NCI-H82 (cell line): Measurements from ENCODE around the gene GNA14.
"Not testable (repeated sequence)": the region's sequence is repeated elsewhere in the genome, so short reads cannot be mapped to it uniquely, and the experiment has no call there.

ENCODE experiments used
- DNase-seq: peaks from one replicate; lab custom pipeline; 2025; lab: John Stamatoyannopoulos, UW

Gene GNA14

DNA sequence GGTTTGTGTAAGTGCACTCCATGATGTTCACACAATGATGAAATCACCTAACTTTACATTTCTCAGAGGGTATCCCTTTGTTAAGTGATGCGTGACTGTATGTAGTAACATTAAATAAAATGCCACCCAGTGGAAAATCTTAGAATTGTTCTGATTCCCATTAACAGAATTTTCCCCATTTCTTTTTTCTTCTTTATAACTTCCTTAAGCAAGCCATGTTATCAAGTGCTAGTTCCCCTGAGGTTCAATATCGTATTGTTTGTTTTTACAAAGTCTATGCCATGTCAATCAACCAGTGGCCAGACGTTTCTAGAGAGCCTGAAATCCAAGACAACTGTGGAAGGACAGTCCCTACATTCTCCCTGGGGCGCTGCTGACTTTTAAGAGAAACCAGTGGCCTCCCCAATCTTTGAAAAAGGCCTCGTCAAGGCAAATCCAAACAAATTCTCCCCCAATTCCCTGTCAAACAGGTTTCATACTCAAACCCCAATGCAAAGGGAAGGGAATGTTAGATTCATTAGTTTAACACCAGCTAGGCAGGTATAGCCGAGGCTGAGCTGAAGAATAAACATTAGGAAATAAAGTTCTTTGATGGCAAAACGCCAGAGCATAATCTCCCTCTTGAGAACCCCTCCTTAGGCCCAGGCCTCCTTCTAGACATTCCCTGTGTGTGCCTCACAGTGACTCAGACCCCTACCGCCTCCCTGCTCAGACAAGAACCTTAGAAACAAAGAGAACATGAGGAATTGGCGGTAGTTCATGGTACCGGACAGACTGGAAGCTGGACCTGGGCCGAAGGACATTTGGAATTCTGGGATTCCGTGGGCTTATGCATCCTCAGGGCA, 198.7 kb downstream of the GNA14 start:
- no peak for DNase-seq

- DNase-seq = no peak
Measured at GRCh38 chr9:77447646-77448045, 200.5 kb downstream of the GNA14 start.

- DNase-seq = no peak
Measured at GRCh38 chr9:77442436-77442835, 205.7 kb downstream of the GNA14 start.

GRCh38 chr9:77441124-77441523, 207.0 kb downstream of the GNA14 start:
- not testable (repeated sequence) for DNase-seq

DNA sequence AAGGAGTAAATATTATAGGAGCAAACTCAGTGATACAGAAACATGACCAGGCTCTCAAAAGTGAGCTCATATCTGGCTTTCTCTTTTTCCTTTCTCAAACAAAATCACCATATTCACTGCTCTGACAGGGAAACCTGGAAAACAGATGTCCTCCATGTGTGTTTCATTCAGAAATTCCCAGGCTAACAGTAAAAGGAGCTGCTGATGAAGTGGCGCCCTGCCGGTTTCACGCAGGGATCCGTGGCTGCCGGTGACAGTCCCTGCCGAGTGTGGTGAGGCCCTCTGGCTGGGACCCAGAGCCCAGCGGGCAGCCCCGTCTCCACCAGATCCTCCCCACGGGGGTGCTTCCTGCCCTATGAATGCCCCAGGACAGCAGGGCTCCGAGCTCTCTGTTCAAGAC, 208.1 kb downstream of the GNA14 start:
- DNase-seq = no peak

GRCh38 chr9:77438653-77439052, 209.5 kb downstream of the GNA14 start:
- DNase-seq = no peak

- DNase-seq = no peak
Measured at GRCh38 chr9:77435688-77436087, 212.4 kb downstream of the GNA14 start.

DNA sequence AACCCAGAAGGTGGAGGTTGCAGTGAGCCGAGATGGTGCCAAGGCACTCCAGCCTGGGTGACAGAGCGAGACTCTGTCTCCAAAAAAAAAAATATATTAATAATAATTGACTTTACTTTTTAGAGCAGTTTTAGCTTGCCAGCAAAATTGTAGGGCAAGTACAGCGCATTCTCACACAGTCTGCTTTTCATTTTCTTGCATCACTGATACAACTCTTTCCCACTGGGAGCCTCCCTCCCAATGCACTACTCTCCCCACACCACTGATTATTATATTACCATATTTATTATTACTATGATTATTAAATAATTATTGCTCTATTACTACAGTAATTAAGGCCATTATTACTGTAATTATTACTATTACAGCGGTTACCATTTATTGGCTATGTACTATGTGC, 212.8 kb downstream of the GNA14 start:
- DNase-seq = no peak

DNA sequence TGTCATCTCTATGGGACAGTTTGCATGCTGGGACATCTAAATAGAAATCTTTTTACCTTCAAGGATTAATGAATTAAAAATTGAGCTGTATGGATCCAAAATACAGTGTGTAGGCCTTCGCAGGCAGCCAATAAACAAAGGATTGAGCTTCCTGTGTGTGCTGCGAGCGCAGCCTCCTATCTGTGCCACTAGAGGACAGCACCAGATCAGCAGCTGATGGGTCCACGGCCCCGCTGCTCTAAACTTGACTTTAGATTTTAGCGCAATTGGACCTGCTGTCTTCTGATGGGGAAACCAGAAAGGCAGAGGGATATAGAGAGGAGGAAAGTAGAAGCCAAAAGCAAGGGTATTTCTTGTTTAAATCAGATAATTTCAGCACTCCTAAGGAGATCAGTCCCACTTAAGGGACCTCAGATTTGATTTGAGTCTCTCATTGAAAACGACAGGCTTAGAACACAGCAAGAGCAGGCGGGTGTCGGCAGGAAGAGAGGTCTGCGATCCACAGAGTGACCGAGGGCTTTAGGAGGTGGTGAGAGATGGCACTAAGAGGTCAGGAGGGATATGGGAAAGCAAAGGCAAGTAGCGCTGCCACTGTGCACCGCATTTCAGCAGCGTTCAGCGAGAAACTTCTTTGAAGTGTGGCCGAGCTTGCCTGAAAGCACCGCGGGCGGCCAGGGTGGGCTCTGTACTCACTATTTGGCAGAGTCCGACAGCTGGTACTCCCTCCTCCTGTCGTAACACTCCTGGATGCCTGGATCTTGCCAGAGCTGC, 214.3 kb downstream of the GNA14 start:
- peak; percentile 73 for DNase-seq

- no peak for DNase-seq
Measured at GRCh38 chr9:77432053-77432452, 216.1 kb downstream of the GNA14 start.

- no peak for DNase-seq
Measured at GRCh38 chr9:77429928-77430327, 218.2 kb downstream of the GNA14 start.

DNA sequence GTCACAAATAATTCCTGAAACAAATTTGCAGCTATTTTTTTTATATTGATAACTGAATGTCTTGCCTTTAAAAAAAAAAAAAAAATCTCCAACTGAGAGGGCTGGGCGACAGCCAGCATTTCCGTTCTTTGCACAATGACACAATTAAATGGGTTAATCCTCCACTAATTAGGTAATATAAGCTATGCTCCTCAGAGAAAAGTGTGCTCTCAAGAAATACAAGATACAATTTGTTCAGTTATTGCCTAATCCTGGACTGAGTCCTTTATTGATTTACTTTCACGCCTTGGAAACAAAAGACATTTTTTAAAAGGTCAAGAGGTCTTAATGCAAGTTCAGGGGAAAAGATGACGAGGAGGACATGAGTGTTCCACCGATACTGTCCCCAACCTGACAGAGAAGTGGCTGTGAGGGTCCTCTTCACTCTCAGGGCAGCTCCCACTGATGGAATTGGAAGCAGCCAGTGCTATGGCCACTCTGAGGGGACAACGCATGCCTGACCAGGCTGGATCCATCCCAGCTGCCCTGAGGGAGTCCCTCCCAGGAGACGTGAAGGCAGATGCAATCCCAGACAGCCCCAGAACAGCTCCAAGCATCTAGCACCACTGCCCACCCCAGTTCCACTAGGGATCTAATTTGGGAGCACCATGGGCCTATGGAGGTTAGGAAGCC, 220.7 kb downstream of the GNA14 start:
- DNase-seq = peak; percentile 12

DNA sequence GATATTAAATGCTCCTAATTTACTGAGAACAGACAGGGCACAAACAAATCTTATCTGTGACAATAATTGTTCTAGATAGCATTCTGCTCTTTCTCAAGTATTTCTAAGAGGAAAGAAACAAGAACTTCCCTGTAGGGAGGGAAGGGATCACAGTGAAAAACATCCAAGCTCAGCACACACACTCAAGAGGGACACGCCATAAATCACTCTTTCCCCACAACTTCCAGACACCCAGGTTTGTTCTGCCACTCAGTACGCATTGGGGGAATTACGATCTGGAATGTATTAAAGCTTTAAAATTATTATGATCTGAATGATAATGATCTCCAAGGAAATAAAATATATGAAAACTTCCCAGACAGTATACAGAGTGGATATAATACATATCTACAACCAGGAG, 221.4 kb downstream of the GNA14 start:
- DNase-seq = no peak

GRCh38 chr9:77424993-77425392, 223.1 kb downstream of the GNA14 start:
- DNase-seq = no peak

- DNase-seq = no peak
Measured at GRCh38 chr9:77423841-77424240, 224.3 kb downstream of the GNA14 start.

DNA sequence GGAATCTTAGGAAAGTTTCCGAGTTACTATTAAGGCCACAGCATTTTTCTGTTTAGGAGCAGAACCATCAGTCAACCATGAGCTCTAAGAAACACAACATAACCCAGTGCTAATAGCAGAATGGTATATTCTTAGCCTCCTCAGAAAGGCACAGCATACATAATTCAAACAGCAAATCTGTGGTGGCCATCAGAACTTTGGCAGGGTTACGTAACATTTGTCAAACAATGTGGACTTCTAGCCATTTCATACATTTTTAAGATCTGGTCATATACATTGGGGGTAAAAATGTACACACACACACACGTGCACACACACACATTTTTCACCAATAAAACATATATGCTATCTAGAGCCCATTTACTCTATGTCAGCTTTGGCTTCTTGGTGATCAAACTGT, 225.2 kb downstream of the GNA14 start:
- no peak for DNase-seq

- no peak for DNase-seq
Measured at GRCh38 chr9:77421506-77422265, 226.4 kb downstream of the GNA14 start.

GRCh38 chr9:77420641-77421040, 227.5 kb downstream of the GNA14 start:
- no peak for DNase-seq

DNA sequence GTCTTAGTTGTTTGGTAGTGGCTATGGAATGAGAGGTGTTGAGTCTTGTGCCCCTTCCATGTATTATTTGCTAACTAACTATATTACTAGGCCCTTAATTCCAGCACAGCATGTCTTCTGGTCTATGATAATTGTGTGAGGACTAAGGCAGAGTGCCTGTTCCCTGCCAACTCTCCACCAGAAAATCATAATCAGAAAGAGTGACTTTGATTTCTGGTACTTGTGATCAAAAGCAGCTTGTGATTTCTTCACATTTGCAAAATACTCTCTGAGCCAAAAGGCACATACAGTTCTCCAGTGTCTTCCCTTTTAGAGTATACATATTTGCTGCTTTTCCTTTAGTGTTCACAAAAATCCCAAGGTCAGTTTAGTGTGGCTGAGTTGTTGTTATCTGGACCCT, 229.9 kb downstream of the GNA14 start:
- DNase-seq = no peak

GRCh38 chr9:77417566-77417965, 230.6 kb downstream of the GNA14 start:
- no peak for DNase-seq

- not testable (repeated sequence) for DNase-seq
Measured at GRCh38 chr9:77408521-77408920, 239.6 kb downstream of the GNA14 start.

- DNase-seq = no peak
Measured at GRCh38 chr9:77403239-77403638, 244.9 kb downstream of the GNA14 start.
